Measurements from ENCODE around the gene NABP2.

- TF ChIP-seq NR2C2 (CRISPR knock-in tag; IDR thresholded peaks at IDR 0.05): no peak
- no peak for TF ChIP-seq ZBTB21 (CRISPR knock-in tag; IDR thresholded peaks at IDR 0.05; ENCODE audit: borderline replicate concordance)
- TF ChIP-seq CTCF (IDR thresholded peaks at IDR 0.05): no peak
- no peak for TF ChIP-seq ATF3 (CRISPR knock-in tag; conservative IDR thresholded peaks at IDR 0.05)
- no peak for TF ChIP-seq NR3C1 (CRISPR knock-in tag; conservative IDR thresholded peaks at IDR 0.05; ENCODE audit: low read depth)
- no peak for TF ChIP-seq ELF4 (CRISPR knock-in tag; IDR thresholded peaks at IDR 0.05; ENCODE audit: low read depth)
- no peak for TF ChIP-seq ZNF416 (CRISPR knock-in tag; IDR thresholded peaks at IDR 0.05)
Observed at GRCh38 chr12:56189918-56190694, 34.0 kb upstream of the NABP2 start.

All from WTC11 (cell line).